Measurements from ENCODE around the gene MEIKIN. TPM values are rescaled to one million over a fixed set of nuclear protein-coding genes. Genes with fewer than 3 reads are reported as not detected.
"Not testable (repeated sequence)": the region's sequence is repeated elsewhere in the genome, so short reads cannot be mapped to it uniquely, and the experiment has no call there.

Gene MEIKIN
- polyA plus RNA-seq, 3 donors, result 0.16 to 1.6 (median 1.6) TPM

- Histone ChIP-seq H3K27ac (ENCODE audit: low read depth in 1 of 2, low read length in 2 of 2) (no peak overlapping the region), H3K27me3 (ENCODE audit: control insufficient read depth in 2 of 2, insufficient read depth in 2 of 2, low read length in 2 of 2) (no peaks in the 10 kb centered on the region), H3K9ac (ENCODE audit: insufficient read depth, low read length, poor library complexity, severe bottlenecking) (no peak overlapping the region), H3K79me2 (ENCODE audit: insufficient read depth, low read length) (no peaks in the 10 kb centered on the region), H4K20me1 (ENCODE audit: insufficient read depth, low read length) (no peaks in the 10 kb centered on the region), H3K36me3 (replicated peaks in 1 of 2; ENCODE audit: control insufficient read depth in 1 of 2, insufficient read depth in 2 of 2, low read length in 2 of 2) (no peaks in the 10 kb centered on the region), H3K4me1 (ENCODE audit: control insufficient read depth in 1 of 2, insufficient read depth in 2 of 2, low read length in 2 of 2) (no peaks in the 10 kb centered on the region), H2AFZ (ENCODE audit: insufficient read depth, low read depth, low read length, poor library complexity, severe bottlenecking) (no peak overlapping the region), H3K4me3 (replicated peaks in 1 of 3; ENCODE audit: low read depth in 2 of 3, low read length in 3 of 3) (no peak overlapping the region), H3K4me2 (replicated peaks; ENCODE audit: extremely low read depth, low read length, poor library complexity, severe bottlenecking) (no peak overlapping the region), H3K9me3 (replicated peaks in 1 of 2; ENCODE audit: control insufficient read depth in 1 of 2, insufficient read depth in 1 of 2, low read length in 2 of 2) (no peaks in the 10 kb centered on the region)
- intact Hi-C loops (cut with micrococcal nuclease), result no loop called here
- Mint-ChIP-seq H3K9me3 (peaks cover 0 to 8% (median 3%) of the 10 kb centered on the region in 7 donors), H3K27ac (no peak overlapping the region), H3K4me3 (no peak overlapping the region), H3K27me3 (ENCODE audit: low read depth in 3 of 3) (peaks cover 0 to 1% (median 0%) of the 10 kb centered on the region in 3 donors), H3K4me1 (no peaks in the 10 kb centered on the region), H3K36me3 (no peaks in the 10 kb centered on the region)
- no CpG with 5 or more reads among the region's 5 CpGs for WGBS (ENCODE audit: insufficient coverage)
- TF ChIP-seq CTCF (IDR thresholded peaks at IDR 0.05), result no peak
- DNase-seq, result no peak
Measured at GRCh38 chr5:131879705-131880104, 65.8 kb downstream of the MEIKIN start.

GRCh38 chr5:131877873-131878272, 67.6 kb downstream of the MEIKIN start:
- Mint-ChIP-seq H3K4me1 (no peaks in the 10 kb centered on the region), H3K27me3 (ENCODE audit: low read depth in 3 of 3) (peaks cover 0 to 1% (median 0%) of the 10 kb centered on the region in 3 donors), H3K36me3 (no peaks in the 10 kb centered on the region), H3K9me3 (peaks cover 0 to 14% (median 3%) of the 10 kb centered on the region in 7 donors), H3K27ac (peak overlapping the region in 1 of 7 donors; percentile 57), H3K4me3 (no peak overlapping the region)
- no peak overlapping the region for H2AFZ ChIP-seq (ENCODE audit: insufficient read depth, low read depth, low read length, poor library complexity, severe bottlenecking)
- H3K27ac ChIP-seq (ENCODE audit: low read depth in 1 of 2, low read length in 2 of 2), result no peak overlapping the region
- no peaks in the 10 kb centered on the region for H4K20me1 ChIP-seq (ENCODE audit: insufficient read depth, low read length)
- TF ChIP-seq CTCF (IDR thresholded peaks at IDR 0.05), result no peak
- no CpG with 5 or more reads among the region's 2 CpGs for WGBS (ENCODE audit: insufficient coverage)
- no peak overlapping the region for H3K4me3 ChIP-seq (replicated peaks in 1 of 3; ENCODE audit: low read depth in 2 of 3, low read length in 3 of 3)
- H3K4me1 ChIP-seq (ENCODE audit: control insufficient read depth in 1 of 2, insufficient read depth in 2 of 2, low read length in 2 of 2), result no peaks in the 10 kb centered on the region
- H3K27me3 ChIP-seq (ENCODE audit: control insufficient read depth in 2 of 2, insufficient read depth in 2 of 2, low read length in 2 of 2), result no peaks in the 10 kb centered on the region
- intact Hi-C loops (cut with micrococcal nuclease), result no loop called here
- no peak overlapping the region for H3K4me2 ChIP-seq (replicated peaks; ENCODE audit: extremely low read depth, low read length, poor library complexity, severe bottlenecking)
- H3K9me3 ChIP-seq (replicated peaks in 1 of 2; ENCODE audit: control insufficient read depth in 1 of 2, insufficient read depth in 1 of 2, low read length in 2 of 2), result no peaks in the 10 kb centered on the region
- no peaks in the 10 kb centered on the region for H3K79me2 ChIP-seq (ENCODE audit: insufficient read depth, low read length)
- H3K9ac ChIP-seq (ENCODE audit: insufficient read depth, low read length, poor library complexity, severe bottlenecking), result no peak overlapping the region
- no peaks in the 10 kb centered on the region for H3K36me3 ChIP-seq (replicated peaks in 1 of 2; ENCODE audit: control insufficient read depth in 1 of 2, insufficient read depth in 2 of 2, low read length in 2 of 2)
- no peak for DNase-seq

- WGBS (ENCODE audit: insufficient coverage), result 97% methylated on average over 9 of the region's 12 CpGs
- H3K27me3 Mint-ChIP-seq (ENCODE audit: low read depth in 3 of 3); H3K79me2 ChIP-seq (ENCODE audit: insufficient read depth, low read length); H4K20me1 ChIP-seq (ENCODE audit: insufficient read depth, low read length); H3K4me3 Mint-ChIP-seq; H3K27ac ChIP-seq (ENCODE audit: low read depth in 1 of 2, low read length in 2 of 2); H3K4me3 ChIP-seq (replicated peaks in 1 of 3; ENCODE audit: low read depth in 2 of 3, low read length in 3 of 3); H3K4me2 ChIP-seq (replicated peaks; ENCODE audit: extremely low read depth, low read length, poor library complexity, severe bottlenecking); H3K36me3 ChIP-seq (replicated peaks in 1 of 2; ENCODE audit: control insufficient read depth in 1 of 2, insufficient read depth in 2 of 2, low read length in 2 of 2); DNase-seq; H3K4me1 Mint-ChIP-seq; H3K9ac ChIP-seq (ENCODE audit: insufficient read depth, low read length, poor library complexity, severe bottlenecking); H3K27ac Mint-ChIP-seq; intact Hi-C loops (cut with micrococcal nuclease); H3K36me3 Mint-ChIP-seq; H3K4me1 ChIP-seq (ENCODE audit: control insufficient read depth in 1 of 2, insufficient read depth in 2 of 2, low read length in 2 of 2); H2AFZ ChIP-seq (ENCODE audit: insufficient read depth, low read depth, low read length, poor library complexity, severe bottlenecking); H3K27me3 ChIP-seq (ENCODE audit: control insufficient read depth in 2 of 2, insufficient read depth in 2 of 2, low read length in 2 of 2): not testable (repeated sequence)
- peaks cover 20 to 47% (median 28%) of the 10 kb centered on the region in 7 donors for H3K9me3 Mint-ChIP-seq
- peaks cover 12 to 16% of the 10 kb centered on the region in 2 donors for H3K9me3 ChIP-seq (replicated peaks in 1 of 2; ENCODE audit: control insufficient read depth in 1 of 2, insufficient read depth in 1 of 2, low read length in 2 of 2)
Measured at GRCh38 chr5:131871251-131871650, 74.2 kb downstream of the MEIKIN start.
